ENCODE measurements around the gene PPP1R13B.
A peak's percentile ranks its signal among the peaks of the same experiment; 100 is the strongest.
"Not testable (repeated sequence)": the region's sequence is repeated elsewhere in the genome, so short reads cannot be mapped to it uniquely, and the experiment has no call there.

PPP1R13B gene

GRCh38 chr14:103793192-103793591, 54.2 kb downstream of the PPP1R13B start:
- DNase-seq (ENCODE audit: low spot score): not testable (repeated sequence)

- DNase-seq (ENCODE audit: low spot score): no peak
Observed at GRCh38 chr14:103788086-103788485, 59.3 kb downstream of the PPP1R13B start.

GRCh38 chr14:103782376-103782775, 65.0 kb downstream of the PPP1R13B start:
- no peak for DNase-seq (ENCODE audit: low spot score)

DNA sequence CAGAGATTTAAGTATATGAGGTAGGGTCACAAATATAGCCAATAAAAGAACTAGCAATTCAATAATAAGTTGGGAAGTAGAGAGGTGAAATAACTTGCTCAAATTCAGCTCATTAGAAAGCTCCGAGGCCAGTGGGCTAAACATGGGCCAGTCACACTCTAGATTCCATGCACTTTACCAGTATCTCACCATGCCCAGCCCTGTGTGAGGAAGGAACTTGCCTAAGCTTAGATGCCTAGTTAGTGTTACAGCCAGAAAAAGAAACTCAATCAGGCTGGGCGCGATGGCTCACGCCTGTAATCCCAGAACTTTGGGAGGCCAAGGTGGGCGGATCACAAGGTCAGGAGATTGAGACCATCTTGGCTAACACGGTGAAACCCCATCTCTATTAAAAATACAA, 71.1 kb downstream of the PPP1R13B start:
- not testable (repeated sequence) for DNase-seq (ENCODE audit: low spot score)

GRCh38 chr14:103775506-103775905, 71.9 kb downstream of the PPP1R13B start:
- no peak for DNase-seq (ENCODE audit: low spot score)

GRCh38 chr14:103773521-103773920, 73.9 kb downstream of the PPP1R13B start:
- no peak for DNase-seq (ENCODE audit: low spot score)

GRCh38 chr14:103772078-103772712, 75.2 kb downstream of the PPP1R13B start:
- DNase-seq (ENCODE audit: low spot score): no peak

DNA sequence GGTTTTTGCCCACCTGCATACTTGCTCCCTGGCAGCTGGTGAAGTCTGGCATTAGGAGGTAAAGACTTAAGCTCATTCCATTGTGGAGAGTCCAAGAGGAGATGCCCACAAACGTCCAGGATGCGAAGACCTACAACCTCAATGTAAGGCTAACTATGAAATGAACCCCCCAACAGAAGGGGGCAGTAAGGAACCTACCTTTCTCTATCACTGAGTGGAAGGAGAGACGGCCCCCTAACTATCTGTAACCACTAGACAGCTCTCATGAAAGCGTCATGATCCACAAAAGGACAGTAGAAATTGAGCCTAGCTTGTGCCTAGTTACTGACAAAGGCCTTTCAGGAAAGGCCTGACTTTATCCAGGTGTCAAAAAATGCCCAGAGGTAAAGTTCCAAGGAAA, 76.5 kb downstream of the PPP1R13B start:
- DNase-seq (ENCODE audit: low spot score): no peak

- DNase-seq (ENCODE audit: low spot score): no peak
Observed at GRCh38 chr14:103770500-103770899, 76.9 kb downstream of the PPP1R13B start.

GRCh38 chr14:103767336-103767894, 80.0 kb downstream of the PPP1R13B start:
- DNase-seq (ENCODE audit: low spot score): no peak

GRCh38 chr14:103765526-103765925, 81.8 kb downstream of the PPP1R13B start:
- no peak for DNase-seq (ENCODE audit: low spot score)

GRCh38 chr14:103763730-103764488, 83.5 kb downstream of the PPP1R13B start:
- no peak for DNase-seq (ENCODE audit: low spot score)

- no peak for DNase-seq (ENCODE audit: low spot score)
Observed at GRCh38 chr14:103762541-103762940, 84.8 kb downstream of the PPP1R13B start.

DNA sequence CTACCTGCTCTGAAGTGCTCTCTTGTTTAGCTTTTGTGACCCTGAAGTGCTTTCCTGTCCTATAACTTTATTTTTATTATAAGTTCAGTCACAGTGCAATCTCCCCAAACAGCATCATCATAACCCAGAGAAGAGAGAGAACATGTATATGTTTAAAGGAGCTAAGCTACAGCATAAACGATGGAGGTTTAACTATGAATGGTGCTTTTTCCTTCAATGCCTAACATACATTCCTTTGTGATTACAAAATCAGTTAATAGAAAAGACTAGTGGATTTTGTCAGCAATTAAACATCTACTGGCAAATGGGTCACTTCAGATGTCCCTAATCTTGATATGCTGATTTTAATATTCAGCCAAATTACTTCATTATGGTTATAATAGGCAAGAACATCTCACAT, 85.3 kb downstream of the PPP1R13B start:
- DNase-seq (ENCODE audit: low spot score): peak; percentile 4

GRCh38 chr14:103758059-103758776, 89.2 kb downstream of the PPP1R13B start:
- no peak for DNase-seq (ENCODE audit: low spot score)

DNA sequence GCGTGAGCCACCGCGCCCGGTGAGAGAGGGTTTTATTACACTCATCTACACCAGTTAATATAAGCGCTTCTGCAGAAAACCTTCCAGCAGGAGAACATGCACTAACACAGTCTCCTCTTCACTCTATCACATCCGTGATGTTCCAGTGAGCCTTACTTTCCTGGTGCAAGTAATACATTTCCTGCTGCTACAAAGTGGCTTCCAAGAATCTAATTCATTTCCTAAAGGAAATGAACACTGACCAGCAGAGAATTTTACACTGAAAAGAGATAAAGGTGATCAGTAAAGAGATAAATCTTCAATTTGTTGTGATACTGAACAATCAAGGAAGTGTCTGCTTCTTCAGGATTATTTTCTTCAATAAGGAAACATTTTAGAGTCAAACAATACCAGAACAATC, 92.3 kb downstream of the PPP1R13B start:
- no peak for DNase-seq (ENCODE audit: low spot score)

- no peak for DNase-seq (ENCODE audit: low spot score)
Observed at GRCh38 chr14:103753774-103754173, 93.6 kb downstream of the PPP1R13B start.

GRCh38 chr14:103749860-103750259, 97.5 kb downstream of the PPP1R13B start:
- DNase-seq (ENCODE audit: low spot score): no peak

GRCh38 chr14:103749452-103749851, 97.9 kb downstream of the PPP1R13B start:
- DNase-seq (ENCODE audit: low spot score): no peak

DNA sequence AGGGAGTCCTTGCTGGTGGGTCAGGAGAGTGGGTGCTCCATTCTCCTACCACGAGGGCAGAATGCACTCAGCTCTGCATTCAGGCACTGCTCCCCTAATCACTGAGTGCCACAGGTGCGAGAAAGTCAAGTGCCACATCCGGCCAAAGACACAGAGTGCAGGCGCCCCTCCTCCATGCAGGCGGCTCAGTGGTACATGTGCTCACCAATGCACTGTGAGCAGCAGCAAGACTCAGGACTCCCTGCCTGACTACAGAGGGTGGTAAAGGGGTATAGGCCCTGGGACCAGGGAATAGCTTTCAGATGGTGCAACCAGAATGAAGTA, 98.9 kb downstream of the PPP1R13B start:
- no peak for DNase-seq (ENCODE audit: low spot score)

GRCh38 chr14:103746701-103747100, 100.7 kb downstream of the PPP1R13B start:
- DNase-seq (ENCODE audit: low spot score): no peak

DNA sequence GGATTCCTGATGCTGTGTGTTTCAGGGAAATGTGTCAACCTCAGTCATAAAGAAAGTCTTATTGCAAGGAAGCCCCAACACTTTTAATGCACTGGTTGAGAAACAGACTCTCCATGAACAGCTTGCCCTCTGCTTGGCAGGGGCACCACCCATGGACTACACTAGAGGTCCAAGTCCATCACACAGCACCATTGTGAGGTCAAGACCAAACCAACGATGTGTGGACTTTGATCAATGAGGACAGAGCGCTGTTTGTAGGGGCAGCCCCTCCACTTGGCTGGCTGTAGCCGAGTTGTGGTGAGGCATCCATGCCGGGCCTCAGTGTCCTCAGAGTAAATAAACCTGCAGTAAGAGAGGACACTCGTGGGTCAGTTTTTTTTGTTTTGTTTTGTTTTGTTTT, 102.0 kb downstream of the PPP1R13B start:
- no peak for DNase-seq (ENCODE audit: low spot score)
